ENCODE data around the gene CHRDL1. TPM values are rescaled to one million over a fixed set of nuclear protein-coding genes. Genes with fewer than 3 reads are reported as not detected.
"Not testable (repeated sequence)": the region's sequence is repeated elsewhere in the genome, so short reads cannot be mapped to it uniquely, and the experiment has no call there.

CHRDL1 gene
- polyA plus RNA-seq, 1 of the 3 experiments (the other 2 are of a cell fraction), result 0.64 TPM

DNA sequence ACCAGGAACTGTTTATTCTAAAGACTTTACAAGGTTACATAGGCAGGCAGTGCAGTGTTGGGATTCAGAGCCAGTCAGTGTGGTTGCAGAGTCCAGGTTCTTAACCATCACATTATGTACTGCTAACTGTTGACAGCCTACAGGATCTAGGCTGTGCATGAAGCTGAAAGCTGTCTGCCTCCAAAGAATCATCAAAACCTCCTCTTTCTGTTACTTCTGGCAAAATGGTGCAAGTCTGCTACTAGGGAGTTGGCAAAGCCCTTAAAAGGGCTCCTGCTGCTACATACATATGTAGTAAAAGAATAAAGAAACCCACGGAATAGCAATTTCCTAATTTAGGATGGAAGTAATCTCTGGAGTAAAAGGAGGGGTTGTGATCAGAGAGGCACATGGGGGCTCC is 40.4 kb upstream of the CHRDL1 start (continued):
- TF ChIP-seq, protein P1, sequence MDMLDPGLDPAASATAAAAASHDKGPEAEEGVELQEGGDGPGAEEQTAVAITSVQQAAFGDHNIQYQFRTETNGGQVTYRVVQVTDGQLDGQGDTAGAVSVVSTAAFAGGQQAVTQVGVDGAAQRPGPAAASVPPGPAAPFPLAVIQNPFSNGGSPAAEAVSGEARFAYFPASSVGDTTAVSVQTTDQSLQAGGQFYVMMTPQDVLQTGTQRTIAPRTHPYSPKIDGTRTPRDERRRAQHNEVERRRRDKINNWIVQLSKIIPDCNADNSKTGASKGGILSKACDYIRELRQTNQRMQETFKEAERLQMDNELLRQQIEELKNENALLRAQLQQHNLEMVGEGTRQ (IDR thresholded peaks at IDR 0.05; ENCODE audit: borderline replicate concordance, low read depth, low read length), result no peak
- no peak for TF ChIP-seq YY1 (IDR thresholded peaks at IDR 0.05; ENCODE audit: low read depth)
- TF ChIP-seq, protein P2, sequence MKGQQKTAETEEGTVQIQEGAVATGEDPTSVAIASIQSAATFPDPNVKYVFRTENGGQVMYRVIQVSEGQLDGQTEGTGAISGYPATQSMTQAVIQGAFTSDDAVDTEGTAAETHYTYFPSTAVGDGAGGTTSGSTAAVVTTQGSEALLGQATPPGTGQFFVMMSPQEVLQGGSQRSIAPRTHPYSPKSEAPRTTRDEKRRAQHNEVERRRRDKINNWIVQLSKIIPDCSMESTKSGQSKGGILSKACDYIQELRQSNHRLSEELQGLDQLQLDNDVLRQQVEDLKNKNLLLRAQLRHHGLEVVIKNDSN (IDR thresholded peaks at IDR 0.05; ENCODE audit: borderline replicate concordance, low read depth), result no peak

DNA sequence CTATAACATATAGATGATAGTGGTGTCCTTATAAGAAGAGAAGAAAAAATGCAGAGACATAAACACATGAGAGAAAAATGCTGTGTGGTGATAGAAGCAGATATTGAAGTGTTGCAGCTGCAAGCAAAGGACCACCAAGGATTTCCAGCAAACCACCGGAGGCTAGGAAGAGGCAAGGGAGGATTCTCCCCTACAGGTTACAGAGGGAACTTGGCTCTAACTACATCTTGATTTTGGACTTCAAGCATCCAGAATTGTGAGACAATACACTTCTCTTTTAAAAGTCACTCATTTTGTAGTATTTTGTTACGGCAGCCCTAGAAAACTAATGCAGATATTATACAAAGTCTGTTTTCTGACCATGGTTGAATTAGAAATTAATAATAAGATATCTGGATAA is 30.4 kb upstream of the CHRDL1 start:
- Histone ChIP-seq H2AFZ (ENCODE audit: low read depth) (no peak overlapping the region), H3K27me3 (ENCODE audit: insufficient read depth) (no peaks in the 10 kb centered on the region), H3K27ac (ENCODE audit: low read depth in 2 of 2, low read length in 1 of 2) (no peak overlapping the region), H3F3A (replicated peaks; ENCODE audit: insufficient read depth) (no peaks in the 10 kb centered on the region), H3K9me2 (no peaks in the 10 kb centered on the region; the same call in 1 of the 2 replicates), H3K36me3 (replicated peaks in 1 of 2; ENCODE audit: control insufficient read depth in 1 of 2, insufficient read depth in 2 of 2, low read length in 1 of 2) (no peaks in the 10 kb centered on the region), H3K9ac (no peak overlapping the region), H3K9me3 (no peaks in the 10 kb centered on the region), H3K4me2 (no peak overlapping the region), H3K79me2 (ENCODE audit: insufficient read depth) (no peaks in the 10 kb centered on the region), H3K4me1 (ENCODE audit: control insufficient read depth in 1 of 2, insufficient read depth in 2 of 2, low read depth in 1 of 2, low read length in 1 of 2) (no peaks in the 10 kb centered on the region), H3K4me3 (ENCODE audit: low read depth in 2 of 2, low read length in 1 of 2) (no peak overlapping the region), H4K20me1 (ENCODE audit: insufficient read depth) (no peaks in the 10 kb centered on the region)
- no peak for DNase-seq
- TF ChIP-seq GATA2 (CRISPR knock-in tag; IDR thresholded peaks at IDR 0.05) (no peak), SIN3A (IDR thresholded peaks at IDR 0.05; ENCODE audit: borderline replicate concordance, low read depth, low read length) (no peak), TEAD4 (IDR thresholded peaks at IDR 0.05; ENCODE audit: borderline replicate concordance, insufficient read depth) (no peak)
- 32% methylated on average over 2 of the region's 2 CpGs for WGBS (ENCODE audit: low lambda C conversion rate)
- ChIA-PET POLR2A (no interaction called here), CTCF (no interaction called here)

DNA sequence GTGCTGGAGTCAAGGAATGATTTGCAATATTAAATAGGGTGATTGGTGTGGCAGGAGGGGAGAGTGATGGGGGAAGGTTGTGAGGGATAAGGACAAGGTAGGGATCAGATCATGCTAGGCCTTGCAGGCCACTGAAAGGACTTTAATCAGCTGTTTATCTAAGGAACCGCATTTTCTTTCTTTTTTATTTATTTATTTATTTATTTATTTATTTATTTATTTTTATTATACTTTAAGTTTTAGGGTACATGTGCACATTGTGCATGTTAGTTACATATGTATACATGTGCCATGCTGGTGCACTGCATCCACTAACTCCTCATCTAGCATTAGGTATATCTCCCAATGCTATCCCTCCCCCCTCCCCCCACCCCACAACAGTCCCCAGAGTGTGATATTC is 20.9 kb upstream of the CHRDL1 start:
- H3K36me3 ChIP-seq (replicated peaks in 1 of 2; ENCODE audit: control insufficient read depth in 1 of 2, insufficient read depth in 2 of 2, low read length in 1 of 2); POLR2A ChIA-PET; CTCF ChIA-PET; H3F3A ChIP-seq (replicated peaks; ENCODE audit: insufficient read depth); H3K27me3 ChIP-seq (ENCODE audit: insufficient read depth); H3K4me3 ChIP-seq (ENCODE audit: low read depth in 2 of 2, low read length in 1 of 2); H3K4me1 ChIP-seq (ENCODE audit: control insufficient read depth in 1 of 2, insufficient read depth in 2 of 2, low read depth in 1 of 2, low read length in 1 of 2); H3K9ac ChIP-seq; H4K20me1 ChIP-seq (ENCODE audit: insufficient read depth); DNase-seq; H3K9me3 ChIP-seq; H3K4me2 ChIP-seq; H2AFZ ChIP-seq (ENCODE audit: low read depth); H3K9me2 ChIP-seq; H3K27ac ChIP-seq (ENCODE audit: low read depth in 2 of 2, low read length in 1 of 2); H3K79me2 ChIP-seq (ENCODE audit: insufficient read depth): not testable (repeated sequence)
- WGBS (ENCODE audit: low lambda C conversion rate), result 23% methylated on average over 1 of the region's 1 CpG

DNA sequence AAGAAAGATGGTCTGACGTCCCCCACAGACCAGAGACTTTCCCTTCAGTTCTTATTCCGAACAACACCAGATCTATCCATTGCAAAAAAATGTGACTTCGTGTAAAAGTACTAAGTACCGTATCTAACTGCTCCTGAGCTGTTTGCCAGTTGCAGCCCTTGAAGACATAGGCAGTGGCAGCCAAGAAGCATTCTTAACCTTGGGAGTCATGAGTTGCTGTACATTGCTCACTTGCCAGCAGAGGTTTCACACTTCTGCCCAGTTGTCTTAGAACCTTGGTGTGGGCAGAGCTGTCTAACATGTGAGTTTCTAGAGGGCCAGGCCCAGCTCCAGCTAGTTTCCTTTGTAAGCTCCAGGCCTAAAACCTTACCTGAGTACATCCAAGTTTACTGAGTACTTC is 10.5 kb upstream of the CHRDL1 start:
- Histone ChIP-seq H3F3A (replicated peaks; ENCODE audit: insufficient read depth) (no peaks in the 10 kb centered on the region), H3K36me3 (replicated peaks in 1 of 2; ENCODE audit: control insufficient read depth in 1 of 2, insufficient read depth in 2 of 2, low read length in 1 of 2) (no peaks in the 10 kb centered on the region), H3K27me3 (ENCODE audit: insufficient read depth) (no peaks in the 10 kb centered on the region; the same call in 1 of the 2 replicates), H3K9ac (no peak overlapping the region), H3K79me2 (ENCODE audit: insufficient read depth) (no peaks in the 10 kb centered on the region), H2AFZ (ENCODE audit: low read depth) (no peak overlapping the region), H3K4me3 (ENCODE audit: low read depth in 2 of 2, low read length in 1 of 2) (no peak overlapping the region), H4K20me1 (ENCODE audit: insufficient read depth) (no peaks in the 10 kb centered on the region), H3K4me2 (no peak overlapping the region), H3K4me1 (ENCODE audit: control insufficient read depth in 1 of 2, insufficient read depth in 2 of 2, low read depth in 1 of 2, low read length in 1 of 2) (no peaks in the 10 kb centered on the region), H3K27ac (ENCODE audit: low read depth in 2 of 2, low read length in 1 of 2) (no peak overlapping the region), H3K9me2 (no peaks in the 10 kb centered on the region), H3K9me3 (no peaks in the 10 kb centered on the region)
- POLR2A ChIA-PET, result no interaction called here
- CTCF ChIA-PET, result interaction anchor here (1.0 to 1.4 kb wide), 3 partner anchors 9 to 41 kb away, joined by 3 read pairs; no protein-coding TSS in a partner anchor
- 27% methylated on average over 4 of the region's 4 CpGs for WGBS (ENCODE audit: low lambda C conversion rate)
- no peak for DNase-seq
- TF ChIP-seq FOSL2 (IDR thresholded peaks at IDR 0.05; ENCODE audit: borderline replicate concordance, low read depth) (no peak), NRF1 (IDR thresholded peaks at IDR 0.05; ENCODE audit: low read depth, low read length) (no peak), FOXM1 (IDR thresholded peaks at IDR 0.05; ENCODE audit: low read depth) (no peak), GATA2 (CRISPR knock-in tag; IDR thresholded peaks at IDR 0.05) (no peak), JUND (IDR thresholded peaks at IDR 0.05) (no peak)
- TF ChIP-seq, protein P3, sequence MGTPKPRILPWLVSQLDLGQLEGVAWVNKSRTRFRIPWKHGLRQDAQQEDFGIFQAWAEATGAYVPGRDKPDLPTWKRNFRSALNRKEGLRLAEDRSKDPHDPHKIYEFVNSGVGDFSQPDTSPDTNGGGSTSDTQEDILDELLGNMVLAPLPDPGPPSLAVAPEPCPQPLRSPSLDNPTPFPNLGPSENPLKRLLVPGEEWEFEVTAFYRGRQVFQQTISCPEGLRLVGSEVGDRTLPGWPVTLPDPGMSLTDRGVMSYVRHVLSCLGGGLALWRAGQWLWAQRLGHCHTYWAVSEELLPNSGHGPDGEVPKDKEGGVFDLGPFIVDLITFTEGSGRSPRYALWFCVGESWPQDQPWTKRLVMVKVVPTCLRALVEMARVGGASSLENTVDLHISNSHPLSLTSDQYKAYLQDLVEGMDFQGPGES (IDR thresholded peaks at IDR 0.05; ENCODE audit: low read depth, low read length), result no peak
- TF ChIP-seq, protein P1 (IDR thresholded peaks at IDR 0.05; ENCODE audit: borderline replicate concordance, low read depth, low read length), result no peak
- TF ChIP-seq, protein P4, sequence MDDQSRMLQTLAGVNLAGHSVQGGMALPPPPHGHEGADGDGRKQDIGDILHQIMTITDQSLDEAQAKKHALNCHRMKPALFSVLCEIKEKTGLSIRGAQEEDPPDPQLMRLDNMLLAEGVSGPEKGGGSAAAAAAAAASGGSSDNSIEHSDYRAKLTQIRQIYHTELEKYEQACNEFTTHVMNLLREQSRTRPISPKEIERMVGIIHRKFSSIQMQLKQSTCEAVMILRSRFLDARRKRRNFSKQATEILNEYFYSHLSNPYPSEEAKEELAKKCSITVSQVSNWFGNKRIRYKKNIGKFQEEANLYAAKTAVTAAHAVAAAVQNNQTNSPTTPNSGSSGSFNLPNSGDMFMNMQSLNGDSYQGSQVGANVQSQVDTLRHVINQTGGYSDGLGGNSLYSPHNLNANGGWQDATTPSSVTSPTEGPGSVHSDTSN (IDR thresholded peaks at IDR 0.05), result no peak
- TF ChIP-seq, protein P5, sequence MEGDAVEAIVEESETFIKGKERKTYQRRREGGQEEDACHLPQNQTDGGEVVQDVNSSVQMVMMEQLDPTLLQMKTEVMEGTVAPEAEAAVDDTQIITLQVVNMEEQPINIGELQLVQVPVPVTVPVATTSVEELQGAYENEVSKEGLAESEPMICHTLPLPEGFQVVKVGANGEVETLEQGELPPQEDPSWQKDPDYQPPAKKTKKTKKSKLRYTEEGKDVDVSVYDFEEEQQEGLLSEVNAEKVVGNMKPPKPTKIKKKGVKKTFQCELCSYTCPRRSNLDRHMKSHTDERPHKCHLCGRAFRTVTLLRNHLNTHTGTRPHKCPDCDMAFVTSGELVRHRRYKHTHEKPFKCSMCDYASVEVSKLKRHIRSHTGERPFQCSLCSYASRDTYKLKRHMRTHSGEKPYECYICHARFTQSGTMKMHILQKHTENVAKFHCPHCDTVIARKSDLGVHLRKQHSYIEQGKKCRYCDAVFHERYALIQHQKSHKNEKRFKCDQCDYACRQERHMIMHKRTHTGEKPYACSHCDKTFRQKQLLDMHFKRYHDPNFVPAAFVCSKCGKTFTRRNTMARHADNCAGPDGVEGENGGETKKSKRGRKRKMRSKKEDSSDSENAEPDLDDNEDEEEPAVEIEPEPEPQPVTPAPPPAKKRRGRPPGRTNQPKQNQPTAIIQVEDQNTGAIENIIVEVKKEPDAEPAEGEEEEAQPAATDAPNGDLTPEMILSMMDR (IDR thresholded peaks at IDR 0.05), result no peak
